Measurements from ENCODE around the gene SMPDL3B.

DNA sequence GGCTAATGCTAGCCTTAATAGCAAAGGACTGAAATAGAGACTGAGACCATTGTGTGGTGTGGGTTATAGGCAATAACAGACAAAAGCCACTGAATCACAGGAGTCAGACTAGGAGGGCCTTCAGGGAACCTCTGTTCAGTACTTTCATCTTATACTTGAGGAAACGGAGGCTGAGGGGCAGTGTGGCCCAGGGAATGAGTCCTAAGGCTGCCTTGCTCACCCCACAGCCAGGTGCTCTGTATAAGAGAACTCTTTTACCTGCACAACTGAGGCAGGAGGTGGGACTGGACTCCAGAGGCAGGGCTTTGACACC lies 2.7 kb downstream of the SMPDL3B start:
- TF ChIP-seq EP300 (IDR thresholded peaks at IDR 0.05) (no peak), POLR2AphosphoS5 (IDR thresholded peaks at IDR 0.05) (no peak), POLR2A (IDR thresholded peaks at IDR 0.05) (no peak)
- TF ChIP-seq, protein P1, sequence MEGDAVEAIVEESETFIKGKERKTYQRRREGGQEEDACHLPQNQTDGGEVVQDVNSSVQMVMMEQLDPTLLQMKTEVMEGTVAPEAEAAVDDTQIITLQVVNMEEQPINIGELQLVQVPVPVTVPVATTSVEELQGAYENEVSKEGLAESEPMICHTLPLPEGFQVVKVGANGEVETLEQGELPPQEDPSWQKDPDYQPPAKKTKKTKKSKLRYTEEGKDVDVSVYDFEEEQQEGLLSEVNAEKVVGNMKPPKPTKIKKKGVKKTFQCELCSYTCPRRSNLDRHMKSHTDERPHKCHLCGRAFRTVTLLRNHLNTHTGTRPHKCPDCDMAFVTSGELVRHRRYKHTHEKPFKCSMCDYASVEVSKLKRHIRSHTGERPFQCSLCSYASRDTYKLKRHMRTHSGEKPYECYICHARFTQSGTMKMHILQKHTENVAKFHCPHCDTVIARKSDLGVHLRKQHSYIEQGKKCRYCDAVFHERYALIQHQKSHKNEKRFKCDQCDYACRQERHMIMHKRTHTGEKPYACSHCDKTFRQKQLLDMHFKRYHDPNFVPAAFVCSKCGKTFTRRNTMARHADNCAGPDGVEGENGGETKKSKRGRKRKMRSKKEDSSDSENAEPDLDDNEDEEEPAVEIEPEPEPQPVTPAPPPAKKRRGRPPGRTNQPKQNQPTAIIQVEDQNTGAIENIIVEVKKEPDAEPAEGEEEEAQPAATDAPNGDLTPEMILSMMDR (IDR thresholded peaks at IDR 0.05): no peak
